Measurements from ENCODE around the gene GBP4.

GRCh38 chr1:89149229-89149628 is 49.5 kb downstream of the GBP4 start:
- TF ChIP-seq CTCF (IDR thresholded peaks at IDR 0.05) (peak in 3 of 4 experiments; percentile 12 to 50 (median 31)), POLR2A (IDR thresholded peaks at IDR 0.05) (no peak), POLR2AphosphoS5 (IDR thresholded peaks at IDR 0.05) (no peak), EP300 (IDR thresholded peaks at IDR 0.05) (no peak)

All from gastroesophageal sphincter (tissue), 3 donors.